HG03460 (cell line): ENCODE results near the gene SLC5A9.

Source experiments
- ATAC-seq: cut with Tn5 transposase; IDR thresholded peaks from one replicate; pipeline ENCODE4 v1.9.1; 2021; ENCODE audit not compliant: unreplicated experiment

The SLC5A9 gene

GRCh38 chr1:48222501-48223242 lies at the start of gene SLC5A9:
Gene SLC5A9 (plus strand): TSS chr1:48222716. CDS start chr1:48222737, 21 bp downstream.
- ATAC-seq: no peak

- ATAC-seq: no peak
Observed at GRCh38 chr1:48175116-48175515, 47.4 kb upstream of the SLC5A9 start.

- no peak for ATAC-seq
Observed at GRCh38 chr1:48177257-48177656, 45.3 kb upstream of the SLC5A9 start.

GRCh38 chr1:48181669-48182367 lies 40.7 kb upstream of the SLC5A9 start:
- ATAC-seq: peak; percentile 25

GRCh38 chr1:48182439-48182838 lies 40.1 kb upstream of the SLC5A9 start:
- ATAC-seq: peak; percentile 73

- no peak for ATAC-seq
Observed at GRCh38 chr1:48186306-48186839, 36.1 kb upstream of the SLC5A9 start.

GRCh38 chr1:48187969-48188563 lies 34.5 kb upstream of the SLC5A9 start:
- no peak for ATAC-seq

- no peak for ATAC-seq
Observed at GRCh38 chr1:48190881-48191280, 31.6 kb upstream of the SLC5A9 start.

GRCh38 chr1:48194801-48195200 lies 27.7 kb upstream of the SLC5A9 start:
- no peak for ATAC-seq

- ATAC-seq: no peak
Observed at GRCh38 chr1:48196237-48196636, 26.3 kb upstream of the SLC5A9 start.

- no peak for ATAC-seq
Observed at GRCh38 chr1:48198970-48199369, 23.5 kb upstream of the SLC5A9 start.

GRCh38 chr1:48200166-48200900 lies 22.2 kb upstream of the SLC5A9 start:
- no peak for ATAC-seq

GRCh38 chr1:48202030-48202752 lies 20.3 kb upstream of the SLC5A9 start:
- ATAC-seq: no peak

GRCh38 chr1:48203287-48203900 lies 19.1 kb upstream of the SLC5A9 start:
- ATAC-seq: no peak

GRCh38 chr1:48205522-48205921 lies 17.0 kb upstream of the SLC5A9 start:
- ATAC-seq: no peak

GRCh38 chr1:48206371-48206770 lies 16.1 kb upstream of the SLC5A9 start:
- ATAC-seq: no peak

GRCh38 chr1:48207131-48207530 lies 15.4 kb upstream of the SLC5A9 start:
- ATAC-seq: no peak

- ATAC-seq: no peak
Observed at GRCh38 chr1:48207536-48208075, 14.9 kb upstream of the SLC5A9 start.

GRCh38 chr1:48208251-48208650 lies 14.3 kb upstream of the SLC5A9 start:
- ATAC-seq: no peak

- no peak for ATAC-seq
Observed at GRCh38 chr1:48208652-48209051, 13.9 kb upstream of the SLC5A9 start.
